Neural cell (in vitro differentiated cells): ENCODE results near the gene IL9. TPM values are rescaled to one million over a fixed set of nuclear protein-coding genes. Genes with fewer than 3 reads are reported as not detected.

ENCODE experiments used
- H2AFZ ChIP-seq: fragments of 200-600, 300-800 bp; sonication (generic), shearing (Covaris generic); 2 replicates; pipeline ENCODE4 v1.6.0; 2014; ENCODE audit warnings: low read depth, mild to moderate bottlenecking, antibody characterized with exemption, low read length, moderate library complexity
- H3F3A ChIP-seq: fragments of 200-600 bp; shearing (Covaris generic); 2 replicates; pipeline ENCODE4 v1.6.1; 2016; ENCODE audit warnings: mild to moderate bottlenecking, moderate library complexity, mixed read lengths, antibody characterized with exemption, low read length; ENCODE audit not compliant: insufficient read depth, poor library complexity, severe bottlenecking
- H3K27ac ChIP-seq: fragments of 200-600, 300-800 bp; sonication (generic), shearing (Covaris generic); 2 replicates; pipeline ENCODE4 v1.5.1; 2014; ENCODE audit warnings: mild to moderate bottlenecking, low read length, moderate library complexity
- H3K27me3 ChIP-seq: fragments of 300-800, 200-600 bp; sonication (generic), shearing (Covaris generic); 2 replicates; pipeline ENCODE4 v1.6.0; 2014; ENCODE audit warnings: mild to moderate bottlenecking, low read depth, low read length, moderate library complexity; ENCODE audit not compliant: insufficient read depth
- H3K36me3 ChIP-seq: fragments of 300-800, 200-600 bp; sonication (generic), shearing (Covaris generic); 2 replicates; pipeline ENCODE4 v1.5.1; 2014; ENCODE audit warnings: mild to moderate bottlenecking, antibody characterized with exemption, low read length, moderate library complexity; ENCODE audit not compliant: insufficient read depth
- H3K4me2 ChIP-seq: fragments of 300-800, 200-600 bp; sonication (generic), shearing (Covaris generic); 2 replicates; pipeline ENCODE4 v1.6.0; 2014; ENCODE audit warnings: mild to moderate bottlenecking, low read length
- H3K4me3 ChIP-seq: fragments of 300-800, 200-600 bp; sonication (generic), shearing (Covaris generic); 2 replicates; pipeline ENCODE4 v1.5.1; 2014; ENCODE audit warnings: mild to moderate bottlenecking, low read length, moderate library complexity
- H3K79me2 ChIP-seq: fragments of 200-600 bp; shearing (Covaris generic); replicated peaks from 2 replicates; pipeline ENCODE4 v1.6.0; 2014; ENCODE audit warnings: mild to moderate bottlenecking, low read length, moderate library complexity; ENCODE audit not compliant: insufficient read depth
- H3K9ac ChIP-seq: fragments of 300-800, 200-600 bp; sonication (generic), shearing (Covaris generic); 2 replicates; pipeline ENCODE4 v1.6.1; 2016; ENCODE audit warnings: mild to moderate bottlenecking, low read length, mixed read lengths
- H3K9me2 ChIP-seq: fragments of 200-600 bp; shearing (Covaris generic); 2 replicates; pipeline ENCODE4 v1.6.1; 2016; ENCODE audit warnings: mild to moderate bottlenecking, low read length, mixed read lengths; ENCODE audit not compliant: insufficient read depth
- H3K9me3 ChIP-seq: fragments of 200-600, 300-800 bp; sonication (generic), shearing (Covaris generic); 2 replicates; pipeline ENCODE4 v1.6.1; 2016; ENCODE audit warnings: mild to moderate bottlenecking, mixed run types, low read length, moderate library complexity, mixed read lengths
- H4K20me1 ChIP-seq: fragments of 200-600 bp; shearing (Covaris generic); 2 replicates; pipeline ENCODE4 v1.6.1; 2016; ENCODE audit warnings: mild to moderate bottlenecking, mixed run types; ENCODE audit not compliant: insufficient read depth
- EP300 ChIP-seq: fragments of 450-650 bp; conservative IDR thresholded peaks from 2 replicates; pipeline ENCODE4 v1.6.1; 2014; ENCODE audit warnings: antibody characterized with exemption, mild to moderate bottlenecking, moderate library complexity; ENCODE audit not compliant: poor library complexity, severe bottlenecking
- EZH2 ChIP-seq: fragments of 200-600, 300-800 bp; shearing (Covaris generic), sonication (generic); IDR thresholded peaks from 2 replicates; pipeline ENCODE4 v1.6.1; 2014; ENCODE audit warnings: antibody characterized with exemption, low read length, borderline replicate concordance, mild to moderate bottlenecking; ENCODE audit not compliant: insufficient read depth, poor library complexity, severe bottlenecking
- MXI1 ChIP-seq: fragments of 450-650 bp; conservative IDR thresholded peaks from 2 replicates; pipeline ENCODE4 v1.6.1; 2014; ENCODE audit warnings: antibody characterized with exemption, mild to moderate bottlenecking; ENCODE audit not compliant: poor library complexity, severe bottlenecking
- POLR2AphosphoS5 ChIP-seq: IDR thresholded peaks from 2 replicates; pipeline ENCODE4 v1.6.1; 2012
- RAD21 ChIP-seq: fragments of 450-650 bp; conservative IDR thresholded peaks from 2 replicates; pipeline ENCODE4 v1.6.1; 2014; ENCODE audit warnings: antibody characterized with exemption, mild to moderate bottlenecking, moderate library complexity
- SMC3 ChIP-seq: fragments of 450-650 bp; conservative IDR thresholded peaks from 2 replicates; pipeline ENCODE4 v1.6.1; 2014; ENCODE audit warnings: antibody characterized with exemption, mild to moderate bottlenecking, moderate library complexity; ENCODE audit not compliant: poor library complexity
- TAF1 ChIP-seq: IDR thresholded peaks from 2 replicates; pipeline ENCODE4 v1.6.1; 2012; ENCODE audit warnings: low read depth
- polyA plus RNA-seq: library from polyadenylated mRNA; depleted of rRNA; stranded (reverse); fragments of >200 nt; gene quantifications from 2 replicates; pipeline ENCODE4 v1.2.3, GENCODE V29; 2014
- TF ChIP-seq, protein P1 (sequence below): fragments of 450-650 bp; IDR thresholded peaks from 2 replicates; pipeline ENCODE4 v1.5.1; 2014; ENCODE audit warnings: antibody characterized with exemption, mild to moderate bottlenecking, moderate library complexity; ENCODE audit not compliant: poor library complexity, severe bottlenecking
- TF ChIP-seq, protein P2 (sequence below): IDR thresholded peaks from 2 replicates; pipeline ENCODE4 v1.6.1; 2012; ENCODE audit warnings: borderline replicate concordance

Gene IL9
- polyA plus RNA-seq, 1 donor from 2014 or later: not detected

DNA sequence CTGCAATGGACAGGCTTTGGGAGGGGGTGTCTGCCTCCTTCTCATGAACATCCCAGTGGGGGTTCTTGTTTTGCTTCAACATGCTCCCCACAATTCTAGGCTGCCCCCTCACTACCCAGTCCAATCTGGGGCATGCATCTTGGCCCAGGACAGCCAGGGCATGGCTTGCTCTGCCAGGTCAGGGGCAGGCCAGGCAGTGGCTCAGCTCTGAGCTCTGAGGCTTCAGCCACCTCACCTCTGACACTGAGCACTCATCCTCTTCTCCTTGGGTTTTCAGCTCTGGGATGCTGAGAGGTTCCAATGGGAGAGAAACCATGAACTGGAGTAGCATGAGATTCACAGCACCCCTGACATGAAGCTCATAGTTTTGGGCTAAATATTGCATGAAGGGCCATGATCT lies 49.3 kb downstream of the IL9 start:
- no peaks in the 10 kb centered on the region for H3K79me2 ChIP-seq
- TF ChIP-seq POLR2AphosphoS5 (no peak), RAD21 (no peak), EP300 (no peak), MXI1 (no peak), EZH2 (no peak), SMC3 (no peak)
- TF ChIP-seq, protein P1, sequence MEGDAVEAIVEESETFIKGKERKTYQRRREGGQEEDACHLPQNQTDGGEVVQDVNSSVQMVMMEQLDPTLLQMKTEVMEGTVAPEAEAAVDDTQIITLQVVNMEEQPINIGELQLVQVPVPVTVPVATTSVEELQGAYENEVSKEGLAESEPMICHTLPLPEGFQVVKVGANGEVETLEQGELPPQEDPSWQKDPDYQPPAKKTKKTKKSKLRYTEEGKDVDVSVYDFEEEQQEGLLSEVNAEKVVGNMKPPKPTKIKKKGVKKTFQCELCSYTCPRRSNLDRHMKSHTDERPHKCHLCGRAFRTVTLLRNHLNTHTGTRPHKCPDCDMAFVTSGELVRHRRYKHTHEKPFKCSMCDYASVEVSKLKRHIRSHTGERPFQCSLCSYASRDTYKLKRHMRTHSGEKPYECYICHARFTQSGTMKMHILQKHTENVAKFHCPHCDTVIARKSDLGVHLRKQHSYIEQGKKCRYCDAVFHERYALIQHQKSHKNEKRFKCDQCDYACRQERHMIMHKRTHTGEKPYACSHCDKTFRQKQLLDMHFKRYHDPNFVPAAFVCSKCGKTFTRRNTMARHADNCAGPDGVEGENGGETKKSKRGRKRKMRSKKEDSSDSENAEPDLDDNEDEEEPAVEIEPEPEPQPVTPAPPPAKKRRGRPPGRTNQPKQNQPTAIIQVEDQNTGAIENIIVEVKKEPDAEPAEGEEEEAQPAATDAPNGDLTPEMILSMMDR: no peak
- TF ChIP-seq, protein P2, sequence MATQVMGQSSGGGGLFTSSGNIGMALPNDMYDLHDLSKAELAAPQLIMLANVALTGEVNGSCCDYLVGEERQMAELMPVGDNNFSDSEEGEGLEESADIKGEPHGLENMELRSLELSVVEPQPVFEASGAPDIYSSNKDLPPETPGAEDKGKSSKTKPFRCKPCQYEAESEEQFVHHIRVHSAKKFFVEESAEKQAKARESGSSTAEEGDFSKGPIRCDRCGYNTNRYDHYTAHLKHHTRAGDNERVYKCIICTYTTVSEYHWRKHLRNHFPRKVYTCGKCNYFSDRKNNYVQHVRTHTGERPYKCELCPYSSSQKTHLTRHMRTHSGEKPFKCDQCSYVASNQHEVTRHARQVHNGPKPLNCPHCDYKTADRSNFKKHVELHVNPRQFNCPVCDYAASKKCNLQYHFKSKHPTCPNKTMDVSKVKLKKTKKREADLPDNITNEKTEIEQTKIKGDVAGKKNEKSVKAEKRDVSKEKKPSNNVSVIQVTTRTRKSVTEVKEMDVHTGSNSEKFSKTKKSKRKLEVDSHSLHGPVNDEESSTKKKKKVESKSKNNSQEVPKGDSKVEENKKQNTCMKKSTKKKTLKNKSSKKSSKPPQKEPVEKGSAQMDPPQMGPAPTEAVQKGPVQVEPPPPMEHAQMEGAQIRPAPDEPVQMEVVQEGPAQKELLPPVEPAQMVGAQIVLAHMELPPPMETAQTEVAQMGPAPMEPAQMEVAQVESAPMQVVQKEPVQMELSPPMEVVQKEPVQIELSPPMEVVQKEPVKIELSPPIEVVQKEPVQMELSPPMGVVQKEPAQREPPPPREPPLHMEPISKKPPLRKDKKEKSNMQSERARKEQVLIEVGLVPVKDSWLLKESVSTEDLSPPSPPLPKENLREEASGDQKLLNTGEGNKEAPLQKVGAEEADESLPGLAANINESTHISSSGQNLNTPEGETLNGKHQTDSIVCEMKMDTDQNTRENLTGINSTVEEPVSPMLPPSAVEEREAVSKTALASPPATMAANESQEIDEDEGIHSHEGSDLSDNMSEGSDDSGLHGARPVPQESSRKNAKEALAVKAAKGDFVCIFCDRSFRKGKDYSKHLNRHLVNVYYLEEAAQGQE: no peak

DNA sequence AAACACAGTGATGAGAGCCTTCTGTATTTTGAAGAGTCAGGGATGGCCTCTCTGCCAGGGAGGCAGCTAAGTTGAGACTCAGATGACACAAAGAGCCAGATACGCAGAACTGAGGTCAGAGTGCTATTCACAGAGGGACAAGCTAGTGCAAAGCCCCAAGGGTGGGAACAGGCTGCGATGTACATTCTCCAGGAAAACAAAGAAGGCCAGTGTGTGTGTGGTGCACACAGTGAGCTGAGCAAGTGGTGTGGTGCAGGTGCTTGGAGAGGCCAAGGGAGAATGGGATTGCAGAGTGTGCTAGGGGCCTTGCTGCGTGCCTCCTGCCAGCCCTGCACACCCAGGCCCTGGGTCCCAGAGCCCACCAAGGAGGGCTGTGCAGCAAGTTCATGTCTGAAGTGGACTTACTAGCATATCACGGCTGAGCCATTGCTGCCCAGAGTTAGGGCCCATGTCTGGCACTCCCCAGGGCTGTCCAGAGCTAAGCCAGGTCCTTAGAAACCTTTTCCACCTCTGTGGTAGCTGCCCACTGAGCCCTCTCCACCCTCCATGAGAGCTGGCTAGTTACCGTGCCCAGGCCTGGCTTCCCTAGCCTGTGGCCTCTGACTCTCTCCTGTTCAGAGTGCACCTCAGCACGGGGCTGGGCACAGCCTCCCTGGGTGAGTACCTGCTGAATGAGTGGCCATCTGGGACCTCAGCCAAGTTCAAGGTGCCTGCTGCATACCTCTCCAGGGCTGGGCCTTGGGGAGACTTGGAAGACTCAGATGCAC lies 51.9 kb downstream of the IL9 start:
- TF ChIP-seq SMC3: no peak
- TF ChIP-seq TAF1: no peak
- no peak for TF ChIP-seq POLR2AphosphoS5
- Histone ChIP-seq H3K9me2 (no peaks in the 10 kb centered on the region), H3K9me3 (no peaks in the 10 kb centered on the region), H3K4me2 (no peak overlapping the region), H3K36me3 (no peaks in the 10 kb centered on the region), H3F3A (no peaks in the 10 kb centered on the region), H3K79me2 (no peaks in the 10 kb centered on the region), H4K20me1 (no peaks in the 10 kb centered on the region), H3K9ac (no peak overlapping the region), H3K4me3 (no peak overlapping the region), H3K27me3 (no peaks in the 10 kb centered on the region), H3K27ac (no peak overlapping the region), H2AFZ (no peak overlapping the region)

More for the DNA sequence above, 49.3 kb downstream of the IL9 start:
- no peaks in the 10 kb centered on the region for H3F3A ChIP-seq
- H3K36me3 ChIP-seq: no peaks in the 10 kb centered on the region
- H3K4me3 ChIP-seq: no peak overlapping the region
- H3K9ac ChIP-seq: no peak overlapping the region
- no peaks in the 10 kb centered on the region for H3K27me3 ChIP-seq
- H3K9me2 ChIP-seq: no peaks in the 10 kb centered on the region
- H3K4me2 ChIP-seq: no peak overlapping the region
- H3K27ac ChIP-seq: no peak overlapping the region
- no peaks in the 10 kb centered on the region for H4K20me1 ChIP-seq
- H2AFZ ChIP-seq: no peak overlapping the region
- H3K9me3 ChIP-seq: no peaks in the 10 kb centered on the region
